CD14-positive monocyte (primary cell): ENCODE data around the gene INO80B. TPM values are rescaled to one million over a fixed set of nuclear protein-coding genes. Genes with fewer than 3 reads are reported as not detected.

Experiments
- DNase-seq, 3 donors: peaks; one replicate each; pipeline ENCODE4 v3.0.0-alpha.2; 2011 to 2022
- H2AFZ ChIP-seq: 2 replicates; pipeline ENCODE4 v1.6.0; 2012; ENCODE audit warnings: mild to moderate bottlenecking, low read depth, low read length, inconsistent platforms; ENCODE audit not compliant: insufficient read depth, poor library complexity, severe bottlenecking
- H3K27ac ChIP-seq, 2 donors: 1 replicate in 1 of 2; 2 replicates in 1 of 2; pipeline ENCODE4 v1.5.1; 2012 to 2013; ENCODE audit warnings: low read length in 2 of 2, control low read depth in 1 of 2, inconsistent platforms in 1 of 2, low read depth in 1 of 2, mild to moderate bottlenecking in 1 of 2
- H3K27me3 ChIP-seq, 2 donors: one replicate each; pipeline versions ENCODE4 v1.6.0 to v1.6.1; 2011 to 2013; ENCODE audit warnings: low read length in 2 of 2; ENCODE audit not compliant: control insufficient read depth in 2 of 2, insufficient read depth in 2 of 2
- H3K36me3 ChIP-seq, 2 donors: replicated peaks in 1 of 2; 1 replicate in 1 of 2; 2 replicates in 1 of 2; pipeline versions ENCODE4 v1.5.1 to v1.6.1; 2012 to 2013; ENCODE audit warnings: low read length in 2 of 2, control low read depth in 1 of 2, inconsistent platforms in 1 of 2, mild to moderate bottlenecking in 1 of 2; ENCODE audit not compliant: insufficient read depth in 2 of 2, control insufficient read depth in 1 of 2
- H3K4me1 ChIP-seq, 2 donors: 1 replicate in 1 of 2; 2 replicates in 1 of 2; pipeline versions ENCODE4 v1.5.1 to v1.6.1; 2012 to 2013; ENCODE audit warnings: low read length in 2 of 2, control low read depth in 1 of 2, inconsistent platforms in 1 of 2, mild to moderate bottlenecking in 1 of 2, moderate library complexity in 1 of 2; ENCODE audit not compliant: insufficient read depth in 2 of 2, control insufficient read depth in 1 of 2
- H3K4me2 ChIP-seq: replicated peaks from 2 replicates; pipeline ENCODE3; 2012; ENCODE audit warnings: low read length, moderate library complexity, mild to moderate bottlenecking; ENCODE audit not compliant: poor library complexity, severe bottlenecking; ENCODE audit errors: extremely low read depth
- H3K4me3 ChIP-seq, 3 experiments: fragments of 200-600 bp in 1 of 3; sonication (generic) in 1 of 3; replicated peaks in 1 of 3; 1 replicate in 2 of 3; 2 replicates in 1 of 3; pipeline ENCODE4 v1.5.1; 2011 to 2013; ENCODE audit warnings: low read length in 3 of 3, mild to moderate bottlenecking in 3 of 3, control low read depth in 2 of 3, low read depth in 2 of 3, inconsistent platforms in 1 of 3, moderate library complexity in 1 of 3
- H3K79me2 ChIP-seq: 2 replicates; pipeline ENCODE4 v1.6.0; 2012; ENCODE audit warnings: mild to moderate bottlenecking, control low read depth, inconsistent platforms, low read length, moderate library complexity; ENCODE audit not compliant: insufficient read depth
- H3K9ac ChIP-seq: 2 replicates; pipeline ENCODE4 v1.6.0; 2017; ENCODE audit warnings: low read length, mild to moderate bottlenecking; ENCODE audit not compliant: insufficient read depth, poor library complexity, severe bottlenecking
- H3K9me3 ChIP-seq, 2 donors: replicated peaks in 1 of 2; 1 replicate in 1 of 2; 2 replicates in 1 of 2; pipeline versions ENCODE4 v1.5.1 to v1.6.1; 2012 to 2013; ENCODE audit warnings: low read length in 2 of 2, control low read depth in 1 of 2; ENCODE audit not compliant: control insufficient read depth in 1 of 2, insufficient read depth in 1 of 2
- H4K20me1 ChIP-seq: 2 replicates; pipeline ENCODE4 v1.6.0; 2012; ENCODE audit warnings: mild to moderate bottlenecking, low read length, control low read depth, moderate library complexity; ENCODE audit not compliant: insufficient read depth
- H3K27ac Mint-ChIP-seq, 7 donors: one replicate each; pipeline ENCODE4 v1.8.0; 2020; ENCODE audit warnings: mild to moderate bottlenecking in 7 of 7, mixed read lengths in 7 of 7, moderate library complexity in 6 of 7, inconsistent platforms in 2 of 7
- H3K27me3 Mint-ChIP-seq, 3 donors: one replicate each; pipeline ENCODE4 v1.8.0; 2021 to 2022; ENCODE audit warnings: low read depth in 3 of 3, mild to moderate bottlenecking in 3 of 3, mixed read lengths in 3 of 3, moderate library complexity in 3 of 3, inconsistent platforms in 1 of 3
- H3K36me3 Mint-ChIP-seq, 2 donors: one replicate each; pipeline ENCODE4 v1.8.0; 2020; ENCODE audit warnings: mixed read lengths in 2 of 2, inconsistent platforms in 1 of 2, mild to moderate bottlenecking in 1 of 2
- H3K4me1 Mint-ChIP-seq: one replicate; pipeline ENCODE4 v1.8.0; 2020; ENCODE audit warnings: mild to moderate bottlenecking, mixed read lengths
- H3K4me3 Mint-ChIP-seq, 2 donors: one replicate each; pipeline ENCODE4 v1.8.0; 2020; ENCODE audit warnings: mild to moderate bottlenecking in 2 of 2, mixed read lengths in 2 of 2, moderate library complexity in 1 of 2
- H3K9me3 Mint-ChIP-seq, 7 donors: one replicate each; pipeline ENCODE4 v1.8.0; 2020 to 2022; ENCODE audit warnings: mixed read lengths in 7 of 7, mild to moderate bottlenecking in 6 of 7, moderate library complexity in 6 of 7, inconsistent platforms in 2 of 7
- CTCF ChIP-seq: fragments of 200-600 bp; IDR thresholded peaks from one replicate; pipeline ENCODE4 v1.8.0; 2022; ENCODE audit warnings: antibody characterized with exemption, mild to moderate bottlenecking
- WGBS: methylation state at CpG from one replicate; pipeline ENCODE4 v1.1.5; 2013; ENCODE audit warnings: missing lambda C conversion rate; ENCODE audit not compliant: insufficient coverage; 5-methylcytosine and 5-hydroxymethylcytosine counted together
- intact Hi-C, 2 donors: fragments of 100-400 bp; cut with micrococcal nuclease; formaldehyde crosslinking; loops; one replicate each; pipeline versions ENCODE4 v1.15.0 to v1.15.1; 2023
- polyA plus RNA-seq, 3 donors: library from polyadenylated mRNA; depleted of rRNA in 1 of 3; unstranded in 2 of 3; stranded (reverse) in 1 of 3; fragments of 300-500 nt in 2 of 3; fragments of >200 nt in 1 of 3; fragmentation: Illumina TruSeq in 2 of 3; gene quantifications; 1 replicate in 2 of 3; 2 replicates in 1 of 3; pipeline ENCODE4 v1.2.3, GENCODE V29; 2012 to 2021

Gene INO80B
- polyA plus RNA-seq, 3 donors = 4.8 to 48.7 (median 4.8) TPM

GRCh38 chr2:74488643-74489481 lies 34.0 kb downstream of the INO80B start:
- WGBS = 97% methylated on average over 8 of the region's 9 CpGs
- Mint-ChIP-seq H3K36me3 (peaks cover 66 to 80% of the 10 kb centered on the region in 2 donors), H3K27ac (no peak overlapping the region), H3K27me3 (peaks cover 0 to 2% (median 2%) of the 10 kb centered on the region in 3 donors), H3K4me3 (no peak overlapping the region), H3K4me1 (no peaks in the 10 kb centered on the region), H3K9me3 (no peaks in the 10 kb centered on the region)
- DNase-seq = no peak
- H3K4me2 ChIP-seq = no peak overlapping the region
- peaks cover 2% of the 10 kb centered on the region for H4K20me1 ChIP-seq
- H3K9ac ChIP-seq = no peak overlapping the region
- no peak overlapping the region for H2AFZ ChIP-seq
- TF ChIP-seq CTCF = no peak
- H3K4me1 ChIP-seq = peaks cover under 1 to 2% of the 10 kb centered on the region in 2 donors
- no peaks in the 10 kb centered on the region for H3K9me3 ChIP-seq
- no peak overlapping the region for H3K4me3 ChIP-seq
- peaks cover 15% of the 10 kb centered on the region for H3K79me2 ChIP-seq
- H3K27me3 ChIP-seq = no peaks in the 10 kb centered on the region
- intact Hi-C loops = no loop called here
- peaks cover 60 to 79% of the 10 kb centered on the region in 2 donors for H3K36me3 ChIP-seq
- no peak overlapping the region for H3K27ac ChIP-seq

- H3K79me2 ChIP-seq = peaks cover 6% of the 10 kb centered on the region
- intact Hi-C loops = no loop called here
- H2AFZ ChIP-seq = no peak overlapping the region
- no CpG with 5 or more reads among the region's 9 CpGs for WGBS
- no peak for TF ChIP-seq CTCF
- no peaks in the 10 kb centered on the region for H3K4me1 ChIP-seq
- Mint-ChIP-seq H3K27ac (no peak overlapping the region), H3K9me3 (no peaks in the 10 kb centered on the region), H3K27me3 (peaks cover 0 to 2% (median 2%) of the 10 kb centered on the region in 3 donors), H3K4me3 (no peak overlapping the region), H3K4me1 (no peaks in the 10 kb centered on the region), H3K36me3 (peaks cover 73 to 87% of the 10 kb centered on the region in 2 donors)
- H3K9ac ChIP-seq = no peak overlapping the region
- H3K4me2 ChIP-seq = no peak overlapping the region
- no peak for DNase-seq
- no peaks in the 10 kb centered on the region for H3K27me3 ChIP-seq
- no peaks in the 10 kb centered on the region for H4K20me1 ChIP-seq
- no peaks in the 10 kb centered on the region for H3K9me3 ChIP-seq
- peaks cover 63 to 88% of the 10 kb centered on the region in 2 donors for H3K36me3 ChIP-seq
- no peak overlapping the region for H3K4me3 ChIP-seq
- no peak overlapping the region for H3K27ac ChIP-seq
Measured at GRCh38 chr2:74489906-74490305, 35.0 kb downstream of the INO80B start.
